Measurements from ENCODE around the gene PCDH9.

Gene PCDH9

GRCh38 chr13:66338542-66338941, 891.6 kb downstream of the PCDH9 start:
- H3K27ac ChIP-seq (ENCODE audit: low read depth, low read length), result no peak overlapping the region
- H3K4me3 ChIP-seq (ENCODE audit: low read depth, low read length), result no peak overlapping the region
- no peaks in the 10 kb centered on the region for H3K36me3 ChIP-seq (ENCODE audit: control insufficient read depth, insufficient read depth, low read length)
- no peak overlapping the region for H3K9ac ChIP-seq (ENCODE audit: low read depth, low read length)
- no peaks in the 10 kb centered on the region for H3K9me3 ChIP-seq (ENCODE audit: control insufficient read depth, insufficient read depth, low read length)
- peaks cover 3% of the 10 kb centered on the region; the same call in 1 of the 2 replicates for H3K4me1 ChIP-seq (ENCODE audit: control insufficient read depth, insufficient read depth, low read length)
- no peaks in the 10 kb centered on the region for H3K27me3 ChIP-seq (ENCODE audit: control insufficient read depth, insufficient read depth, low read length)

GRCh38 chr13:66335626-66336025, 894.5 kb downstream of the PCDH9 start:
- H3K4me1 ChIP-seq (ENCODE audit: control insufficient read depth, insufficient read depth, low read length), result no peaks in the 10 kb centered on the region

GRCh38 chr13:66329988-66330451, 900.1 kb downstream of the PCDH9 start:
- Histone ChIP-seq H3K9ac (ENCODE audit: low read depth, low read length) (no peak overlapping the region), H3K9me3 (ENCODE audit: control insufficient read depth, insufficient read depth, low read length) (no peaks in the 10 kb centered on the region), H3K4me1 (ENCODE audit: control insufficient read depth, insufficient read depth, low read length) (no peaks in the 10 kb centered on the region), H3K27ac (ENCODE audit: low read depth, low read length) (no peak overlapping the region), H3K4me3 (ENCODE audit: low read depth, low read length) (no peak overlapping the region), H3K36me3 (ENCODE audit: control insufficient read depth, insufficient read depth, low read length) (no peaks in the 10 kb centered on the region), H3K27me3 (ENCODE audit: control insufficient read depth, insufficient read depth, low read length) (no peaks in the 10 kb centered on the region)

More at GRCh38 chr13:66335626-66336025, 894.5 kb downstream of the PCDH9 start:
- Histone ChIP-seq H3K27me3 (ENCODE audit: control insufficient read depth, insufficient read depth, low read length) (no peaks in the 10 kb centered on the region), H3K9me3 (ENCODE audit: control insufficient read depth, insufficient read depth, low read length) (no peaks in the 10 kb centered on the region), H3K36me3 (ENCODE audit: control insufficient read depth, insufficient read depth, low read length) (no peaks in the 10 kb centered on the region), H3K4me3 (ENCODE audit: low read depth, low read length) (no peak overlapping the region), H3K9ac (ENCODE audit: low read depth, low read length) (no peak overlapping the region), H3K27ac (ENCODE audit: low read depth, low read length) (no peak overlapping the region)

GRCh38 chr13:66328476-66328875, 901.7 kb downstream of the PCDH9 start:
- H3K27me3 ChIP-seq (ENCODE audit: control insufficient read depth, insufficient read depth, low read length), result no peaks in the 10 kb centered on the region
- H3K9ac ChIP-seq (ENCODE audit: low read depth, low read length), result no peak overlapping the region
- H3K4me1 ChIP-seq (ENCODE audit: control insufficient read depth, insufficient read depth, low read length), result no peaks in the 10 kb centered on the region
- no peak overlapping the region for H3K27ac ChIP-seq (ENCODE audit: low read depth, low read length)
- no peaks in the 10 kb centered on the region for H3K9me3 ChIP-seq (ENCODE audit: control insufficient read depth, insufficient read depth, low read length)
- H3K4me3 ChIP-seq (ENCODE audit: low read depth, low read length), result no peak overlapping the region
- H3K36me3 ChIP-seq (ENCODE audit: control insufficient read depth, insufficient read depth, low read length), result no peaks in the 10 kb centered on the region

- no peak overlapping the region for H3K9ac ChIP-seq (ENCODE audit: low read depth, low read length)
- no peaks in the 10 kb centered on the region for H3K27me3 ChIP-seq (ENCODE audit: control insufficient read depth, insufficient read depth, low read length)
- H3K27ac ChIP-seq (ENCODE audit: low read depth, low read length), result no peak overlapping the region
- H3K4me1 ChIP-seq (ENCODE audit: control insufficient read depth, insufficient read depth, low read length), result no peaks in the 10 kb centered on the region
- no peaks in the 10 kb centered on the region for H3K36me3 ChIP-seq (ENCODE audit: control insufficient read depth, insufficient read depth, low read length)
- no peaks in the 10 kb centered on the region for H3K9me3 ChIP-seq (ENCODE audit: control insufficient read depth, insufficient read depth, low read length)
- H3K4me3 ChIP-seq (ENCODE audit: low read depth, low read length), result no peak overlapping the region
Observed at GRCh38 chr13:66323745-66324347, 906.3 kb downstream of the PCDH9 start.

- no peak overlapping the region for H3K4me3 ChIP-seq (ENCODE audit: low read depth, low read length)
- H3K9ac ChIP-seq (ENCODE audit: low read depth, low read length), result no peak overlapping the region
- no peaks in the 10 kb centered on the region for H3K36me3 ChIP-seq (ENCODE audit: control insufficient read depth, insufficient read depth, low read length)
- H3K9me3 ChIP-seq (ENCODE audit: control insufficient read depth, insufficient read depth, low read length), result no peaks in the 10 kb centered on the region
- H3K27ac ChIP-seq (ENCODE audit: low read depth, low read length), result no peak overlapping the region
- no peaks in the 10 kb centered on the region for H3K4me1 ChIP-seq (ENCODE audit: control insufficient read depth, insufficient read depth, low read length)
- no peaks in the 10 kb centered on the region for H3K27me3 ChIP-seq (ENCODE audit: control insufficient read depth, insufficient read depth, low read length)
Observed at GRCh38 chr13:66322936-66323335, 907.2 kb downstream of the PCDH9 start.

GRCh38 chr13:66322193-66322740, 907.9 kb downstream of the PCDH9 start:
- Histone ChIP-seq H3K4me3 (ENCODE audit: low read depth, low read length) (no peak overlapping the region), H3K4me1 (ENCODE audit: control insufficient read depth, insufficient read depth, low read length) (no peaks in the 10 kb centered on the region), H3K27me3 (ENCODE audit: control insufficient read depth, insufficient read depth, low read length) (no peaks in the 10 kb centered on the region), H3K9ac (ENCODE audit: low read depth, low read length) (no peak overlapping the region), H3K36me3 (ENCODE audit: control insufficient read depth, insufficient read depth, low read length) (no peaks in the 10 kb centered on the region), H3K9me3 (ENCODE audit: control insufficient read depth, insufficient read depth, low read length) (no peaks in the 10 kb centered on the region), H3K27ac (ENCODE audit: low read depth, low read length) (no peak overlapping the region)

- Histone ChIP-seq H3K36me3 (ENCODE audit: control insufficient read depth, insufficient read depth, low read length) (no peaks in the 10 kb centered on the region), H3K4me3 (ENCODE audit: low read depth, low read length) (no peak overlapping the region), H3K9me3 (ENCODE audit: control insufficient read depth, insufficient read depth, low read length) (no peaks in the 10 kb centered on the region)
Observed at GRCh38 chr13:66314911-66315310, 915.2 kb downstream of the PCDH9 start.

GRCh38 chr13:66313413-66313812, 916.7 kb downstream of the PCDH9 start:
- Histone ChIP-seq H3K4me3 (ENCODE audit: low read depth, low read length) (no peak overlapping the region), H3K9me3 (ENCODE audit: control insufficient read depth, insufficient read depth, low read length) (no peaks in the 10 kb centered on the region), H3K4me1 (ENCODE audit: control insufficient read depth, insufficient read depth, low read length) (peaks cover 7% of the 10 kb centered on the region), H3K27me3 (ENCODE audit: control insufficient read depth, insufficient read depth, low read length) (no peaks in the 10 kb centered on the region), H3K9ac (ENCODE audit: low read depth, low read length) (no peak overlapping the region), H3K27ac (ENCODE audit: low read depth, low read length) (no peak overlapping the region), H3K36me3 (ENCODE audit: control insufficient read depth, insufficient read depth, low read length) (no peaks in the 10 kb centered on the region)

More at GRCh38 chr13:66314911-66315310, 915.2 kb downstream of the PCDH9 start:
- Histone ChIP-seq H3K9ac (ENCODE audit: low read depth, low read length) (no peak overlapping the region), H3K4me1 (ENCODE audit: control insufficient read depth, insufficient read depth, low read length) (peaks cover 7% of the 10 kb centered on the region), H3K27me3 (ENCODE audit: control insufficient read depth, insufficient read depth, low read length) (no peaks in the 10 kb centered on the region), H3K27ac (ENCODE audit: low read depth, low read length) (no peak overlapping the region)

- no peak overlapping the region for H3K9ac ChIP-seq (ENCODE audit: low read depth, low read length)
- H3K27me3 ChIP-seq (ENCODE audit: control insufficient read depth, insufficient read depth, low read length), result no peaks in the 10 kb centered on the region
- H3K9me3 ChIP-seq (ENCODE audit: control insufficient read depth, insufficient read depth, low read length), result no peaks in the 10 kb centered on the region
- peaks cover 7% of the 10 kb centered on the region for H3K4me1 ChIP-seq (ENCODE audit: control insufficient read depth, insufficient read depth, low read length)
- H3K36me3 ChIP-seq (ENCODE audit: control insufficient read depth, insufficient read depth, low read length), result no peaks in the 10 kb centered on the region
- H3K27ac ChIP-seq (ENCODE audit: low read depth, low read length), result no peak overlapping the region
- H3K4me3 ChIP-seq (ENCODE audit: low read depth, low read length), result no peak overlapping the region
Observed at GRCh38 chr13:66312312-66313087, 917.6 kb downstream of the PCDH9 start.

GRCh38 chr13:66305961-66306617, 924.0 kb downstream of the PCDH9 start:
- no peaks in the 10 kb centered on the region for H3K9me3 ChIP-seq (ENCODE audit: control insufficient read depth, insufficient read depth, low read length)
- no peak overlapping the region for H3K4me3 ChIP-seq (ENCODE audit: low read depth, low read length)
- H3K27ac ChIP-seq (ENCODE audit: low read depth, low read length), result no peak overlapping the region
- no peaks in the 10 kb centered on the region for H3K27me3 ChIP-seq (ENCODE audit: control insufficient read depth, insufficient read depth, low read length)
- no peak overlapping the region for H3K9ac ChIP-seq (ENCODE audit: low read depth, low read length)
- H3K4me1 ChIP-seq (ENCODE audit: control insufficient read depth, insufficient read depth, low read length), result no peaks in the 10 kb centered on the region
- H3K36me3 ChIP-seq (ENCODE audit: control insufficient read depth, insufficient read depth, low read length), result no peaks in the 10 kb centered on the region
